Trophoblast cell (in vitro differentiated cells and primary cell): Measurements from ENCODE around the gene CD177.
"Not testable (repeated sequence)": the region's sequence is repeated elsewhere in the genome, so short reads cannot be mapped to it uniquely, and the experiment has no call there.

Experiments used
- DNase-seq, 2 donors: peaks; one replicate each; pipeline ENCODE4 v3.0.0-alpha.2; 2016
- H2AFZ ChIP-seq: 2 replicates; pipeline ENCODE4 v1.6.1; 2013; ENCODE audit warnings: low read length, moderate library complexity, mild to moderate bottlenecking; ENCODE audit not compliant: insufficient read depth, poor library complexity
- H2AK5ac ChIP-seq: 2 replicates; pipeline ENCODE4 v1.6.1; 2013; ENCODE audit warnings: mild to moderate bottlenecking, low read length
- H2BK120ac ChIP-seq: 2 replicates; pipeline ENCODE4 v1.6.1; 2013; ENCODE audit warnings: low read length, mild to moderate bottlenecking, moderate library complexity; ENCODE audit not compliant: insufficient read depth, poor library complexity
- H2BK12ac ChIP-seq: 2 replicates; pipeline ENCODE4 v1.6.1; 2013; ENCODE audit warnings: mild to moderate bottlenecking, low read length, moderate library complexity
- H2BK5ac ChIP-seq: 2 replicates; pipeline ENCODE4 v1.6.1; 2013; ENCODE audit warnings: low read length, low read depth, moderate library complexity, mild to moderate bottlenecking; ENCODE audit not compliant: poor library complexity
- H3K14ac ChIP-seq: 2 replicates; pipeline ENCODE4 v1.6.1; 2013; ENCODE audit warnings: mild to moderate bottlenecking, low read length
- H3K18ac ChIP-seq: 2 replicates; pipeline ENCODE4 v1.6.1; 2013; ENCODE audit warnings: mild to moderate bottlenecking, low read length
- H3K23ac ChIP-seq: 2 replicates; pipeline ENCODE4 v1.6.1; 2013; ENCODE audit warnings: low read length
- H3K27ac ChIP-seq: 2 replicates; pipeline ENCODE4 v1.5.1; 2013; ENCODE audit warnings: low read depth, mild to moderate bottlenecking, inconsistent platforms, low read length, moderate library complexity
- H3K27me3 ChIP-seq: 2 replicates; pipeline ENCODE4 v1.6.1; 2013; ENCODE audit warnings: inconsistent platforms, mild to moderate bottlenecking, low read length, moderate library complexity; ENCODE audit not compliant: insufficient read depth
- H3K36me3 ChIP-seq, 2 experiments: 1 replicate in 1 of 2; 2 replicates in 1 of 2; pipeline ENCODE4 v1.6.1; 2013; ENCODE audit warnings: low read length in 2 of 2, mild to moderate bottlenecking in 2 of 2, moderate library complexity in 1 of 2; ENCODE audit not compliant: insufficient read depth in 2 of 2, control insufficient read depth in 1 of 2
- H3K4ac ChIP-seq: 2 replicates; pipeline ENCODE4 v1.6.1; 2013; ENCODE audit warnings: low read depth, mild to moderate bottlenecking, low read length, moderate library complexity
- H3K4me1 ChIP-seq, 2 experiments: 1 replicate in 1 of 2; 2 replicates in 1 of 2; pipeline ENCODE4 v1.6.1; 2013; ENCODE audit warnings: low read length in 2 of 2, mild to moderate bottlenecking in 2 of 2, moderate library complexity in 1 of 2; ENCODE audit not compliant: insufficient read depth in 2 of 2, control insufficient read depth in 1 of 2
- H3K4me2 ChIP-seq: 2 replicates; pipeline ENCODE4 v1.6.1; 2013; ENCODE audit warnings: inconsistent platforms, mild to moderate bottlenecking, low read length, moderate library complexity
- H3K4me3 ChIP-seq: 2 replicates; pipeline ENCODE4 v1.5.1; 2013; ENCODE audit warnings: mild to moderate bottlenecking, low read depth, low read length, inconsistent platforms
- H3K79me1 ChIP-seq: one replicate; pipeline ENCODE4 v1.6.1; 2013; ENCODE audit warnings: low read length
- H3K79me2 ChIP-seq: 2 replicates; pipeline ENCODE4 v1.6.1; 2013; ENCODE audit warnings: low read length, mild to moderate bottlenecking; ENCODE audit not compliant: control insufficient read depth, insufficient read depth, poor library complexity
- H3K9ac ChIP-seq: 2 replicates; pipeline ENCODE4 v1.6.1; 2013; ENCODE audit warnings: mild to moderate bottlenecking, low read length
- H3K9me3 ChIP-seq: 2 replicates; pipeline ENCODE4 v1.6.1; 2013; ENCODE audit warnings: low read depth, mild to moderate bottlenecking, control low read depth, inconsistent platforms, low read length; ENCODE audit not compliant: insufficient read depth
- H4K12ac ChIP-seq: 2 replicates; pipeline ENCODE4 v1.6.1; 2013; ENCODE audit warnings: low read depth, mild to moderate bottlenecking, low read length, moderate library complexity
- H4K8ac ChIP-seq: 2 replicates; pipeline ENCODE4 v1.6.1; 2013; ENCODE audit warnings: low read depth, mild to moderate bottlenecking, low read length, moderate library complexity
- H4K91ac ChIP-seq: one replicate; pipeline ENCODE4 v1.6.1; 2013; ENCODE audit warnings: low read depth, mild to moderate bottlenecking, low read length, moderate library complexity
- WGBS: extraction: QIAGEN DNeasy Blood & Tissue Kit; methylation state at CpG from one replicate; pipeline ENCODE4 v1.1.7; 2013; ENCODE audit warnings: missing lambda C conversion rate; ENCODE audit not compliant: insufficient read length, insufficient coverage; ENCODE audit errors: extremely low coverage; 5-methylcytosine and 5-hydroxymethylcytosine counted together

The CD177 gene

GRCh38 chr19:43383254-43383653 is 29.8 kb downstream of the CD177 start:
- not testable (repeated sequence) for H3K27me3 ChIP-seq, H3K79me1 ChIP-seq, H4K91ac ChIP-seq, H4K12ac ChIP-seq, H3K9ac ChIP-seq, H3K14ac ChIP-seq, H3K4me3 ChIP-seq, H3K23ac ChIP-seq, DNase-seq, H2AFZ ChIP-seq, H2BK120ac ChIP-seq, H3K36me3 ChIP-seq, H3K27ac ChIP-seq, H2AK5ac ChIP-seq, H3K9me3 ChIP-seq, H2BK12ac ChIP-seq, H3K18ac ChIP-seq, H3K4me1 ChIP-seq, H4K8ac ChIP-seq, H2BK5ac ChIP-seq, H3K4me2 ChIP-seq, H3K4ac ChIP-seq, H3K79me2 ChIP-seq
- no CpG with 5 or more reads among the region's 7 CpGs for WGBS

GRCh38 chr19:43383759-43384158 is 30.3 kb downstream of the CD177 start:
- H3K36me3 ChIP-seq, H3K9ac ChIP-seq, H2AK5ac ChIP-seq, DNase-seq, H3K9me3 ChIP-seq, H3K4me3 ChIP-seq, H3K4ac ChIP-seq, H2BK120ac ChIP-seq, H3K23ac ChIP-seq, H2BK5ac ChIP-seq, H3K4me2 ChIP-seq, H3K79me2 ChIP-seq, H3K18ac ChIP-seq, H3K27me3 ChIP-seq, H3K4me1 ChIP-seq, H4K8ac ChIP-seq, H2AFZ ChIP-seq, H3K14ac ChIP-seq, H3K79me1 ChIP-seq, H4K12ac ChIP-seq, H3K27ac ChIP-seq, H4K91ac ChIP-seq, H2BK12ac ChIP-seq: not testable (repeated sequence)
- WGBS = no CpG with 5 or more reads among the region's 3 CpGs

GRCh38 chr19:43390903-43391551 is 37.5 kb downstream of the CD177 start:
- H3K18ac ChIP-seq, H2BK120ac ChIP-seq, H3K27me3 ChIP-seq, H2BK5ac ChIP-seq, H2AFZ ChIP-seq, H4K12ac ChIP-seq, H2BK12ac ChIP-seq, H3K4me3 ChIP-seq, H3K23ac ChIP-seq, H3K36me3 ChIP-seq, H3K4ac ChIP-seq, H3K79me1 ChIP-seq, H4K8ac ChIP-seq, H3K9ac ChIP-seq, H3K14ac ChIP-seq, H2AK5ac ChIP-seq, H4K91ac ChIP-seq, H3K79me2 ChIP-seq, H3K9me3 ChIP-seq, H3K4me2 ChIP-seq, H3K27ac ChIP-seq, DNase-seq, H3K4me1 ChIP-seq: not testable (repeated sequence)
- WGBS = 100% methylated on average over 1 of the region's 11 CpGs

GRCh38 chr19:43391552-43391935 is 38.1 kb downstream of the CD177 start:
- H3K4me3 ChIP-seq, H3K4ac ChIP-seq, H2BK12ac ChIP-seq, H2AFZ ChIP-seq, H3K18ac ChIP-seq, H2BK5ac ChIP-seq, H3K23ac ChIP-seq, H3K79me1 ChIP-seq, H3K36me3 ChIP-seq, H3K14ac ChIP-seq, H2BK120ac ChIP-seq, H3K9ac ChIP-seq, H3K27ac ChIP-seq, H3K4me1 ChIP-seq, H3K4me2 ChIP-seq, H4K91ac ChIP-seq, H3K79me2 ChIP-seq, H4K8ac ChIP-seq, DNase-seq, H2AK5ac ChIP-seq, H3K9me3 ChIP-seq, H4K12ac ChIP-seq, H3K27me3 ChIP-seq: not testable (repeated sequence)
- WGBS = no CpG with 5 or more reads among the region's 6 CpGs
